H1 (cell line): ENCODE results near the gene WASL.

Source experiments
- CTCF ChIP-seq, 3 experiments: IDR thresholded peaks; 1 replicate in 2 of 3; 2 replicates in 1 of 3; pipeline versions ENCODE4 v1.5.1 to v1.6.1; 2011; ENCODE audit warnings: low read length in 3 of 3, mild to moderate bottlenecking in 3 of 3, inconsistent platforms in 2 of 3, low read depth in 1 of 3, moderate library complexity in 1 of 3; ENCODE audit not compliant: insufficient read depth in 1 of 3; ENCODE audit errors: control extremely low read depth in 1 of 3
- EZH2 ChIP-seq: fragments of 200-600 bp; sonication (generic); IDR thresholded peaks from 2 replicates; pipeline ENCODE4 v1.7.1; 2012; ENCODE audit warnings: low read depth, mild to moderate bottlenecking, moderate library complexity, low read length, inconsistent platforms; ENCODE audit not compliant: severe bottlenecking
- SIRT6 ChIP-seq: IDR thresholded peaks from one replicate; pipeline ENCODE4 v1.7.1; 2012; ENCODE audit warnings: low read length, inconsistent platforms
- TF ChIP-seq, protein P1 (sequence below): IDR thresholded peaks from 2 replicates; pipeline ENCODE4 v1.6.1; 2011; ENCODE audit warnings: low read length, improper control_type of control experiment

GRCh38 chr7:123724817-123725253, 24.0 kb downstream of the WASL start:
- TF ChIP-seq, protein P1, sequence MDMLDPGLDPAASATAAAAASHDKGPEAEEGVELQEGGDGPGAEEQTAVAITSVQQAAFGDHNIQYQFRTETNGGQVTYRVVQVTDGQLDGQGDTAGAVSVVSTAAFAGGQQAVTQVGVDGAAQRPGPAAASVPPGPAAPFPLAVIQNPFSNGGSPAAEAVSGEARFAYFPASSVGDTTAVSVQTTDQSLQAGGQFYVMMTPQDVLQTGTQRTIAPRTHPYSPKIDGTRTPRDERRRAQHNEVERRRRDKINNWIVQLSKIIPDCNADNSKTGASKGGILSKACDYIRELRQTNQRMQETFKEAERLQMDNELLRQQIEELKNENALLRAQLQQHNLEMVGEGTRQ, result no peak
- TF ChIP-seq CTCF (IDR thresholded peaks at IDR 0.05; ENCODE audit: control extremely low read depth in 1 of 3, insufficient read depth in 1 of 3, low read depth in 1 of 3, low read length in 3 of 3), result no peak
- no peak for TF ChIP-seq EZH2
- no peak for TF ChIP-seq SIRT6
